ENCODE data around the gene PHF14.

Gene PHF14

DNA sequence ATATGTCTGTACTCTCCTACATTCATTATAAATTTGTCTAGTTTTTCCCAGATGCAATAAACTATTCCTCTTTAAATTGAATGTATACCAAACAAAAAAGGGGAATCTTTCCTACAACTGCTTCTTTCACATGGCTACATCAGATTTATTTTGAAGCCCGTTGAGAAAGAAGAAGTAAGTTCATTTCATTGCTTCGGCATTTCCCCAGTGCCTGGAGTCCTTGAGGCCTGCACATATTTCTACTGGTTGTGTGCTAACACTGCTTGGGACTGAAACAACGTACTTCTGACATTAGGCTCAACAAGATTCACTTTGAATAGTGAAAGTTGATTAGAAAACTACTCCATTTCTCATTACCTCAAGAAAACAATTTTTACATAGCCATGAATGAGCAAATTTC is 201.7 kb downstream of the PHF14 start:
- no peak for DNase-seq

DNA sequence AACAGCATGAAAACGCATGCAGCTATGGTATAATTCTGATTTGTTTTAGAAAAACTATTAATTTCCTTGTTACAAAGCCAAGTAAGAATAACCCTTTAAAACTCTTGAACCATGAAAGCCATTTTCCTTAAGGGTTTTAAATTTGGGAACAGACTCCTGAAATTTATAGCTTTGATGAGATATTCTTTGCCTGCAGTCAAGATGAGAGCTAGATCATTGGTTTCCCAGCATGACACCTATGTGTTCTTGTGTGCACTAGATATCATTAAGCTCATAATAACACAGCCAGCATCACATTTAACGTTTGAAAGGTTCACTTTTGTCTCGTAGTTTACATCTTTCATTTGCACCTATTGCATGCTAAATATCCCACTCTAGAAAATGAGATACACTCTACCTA is 202.2 kb downstream of the PHF14 start:
- DNase-seq: no peak

DNA sequence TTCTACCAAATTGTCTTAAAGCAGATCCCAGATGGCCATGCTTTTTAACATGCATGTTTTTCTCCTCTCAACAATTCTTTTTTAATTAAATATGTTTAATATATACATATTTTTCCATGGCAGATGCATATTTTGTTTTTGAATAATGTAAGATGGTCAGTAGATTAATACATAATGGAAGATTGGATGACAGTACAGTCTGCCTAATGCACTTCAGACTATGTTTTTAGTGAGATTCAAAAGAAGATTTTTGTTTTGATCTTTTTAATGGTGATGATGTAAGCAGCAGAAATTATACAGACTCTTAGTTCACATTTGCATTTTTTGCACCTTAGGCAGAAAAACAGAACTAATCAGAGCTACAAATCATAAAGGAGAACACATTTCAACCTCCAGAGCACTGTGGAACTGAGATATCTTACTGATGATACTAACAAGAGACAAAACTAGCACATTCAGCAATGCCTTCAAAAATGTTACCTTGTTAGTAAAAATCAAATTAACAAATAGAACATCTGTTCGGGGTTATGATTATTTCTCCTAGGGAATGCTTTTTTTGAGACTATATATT is 203.4 kb downstream of the PHF14 start:
- no peak for DNase-seq

DNA sequence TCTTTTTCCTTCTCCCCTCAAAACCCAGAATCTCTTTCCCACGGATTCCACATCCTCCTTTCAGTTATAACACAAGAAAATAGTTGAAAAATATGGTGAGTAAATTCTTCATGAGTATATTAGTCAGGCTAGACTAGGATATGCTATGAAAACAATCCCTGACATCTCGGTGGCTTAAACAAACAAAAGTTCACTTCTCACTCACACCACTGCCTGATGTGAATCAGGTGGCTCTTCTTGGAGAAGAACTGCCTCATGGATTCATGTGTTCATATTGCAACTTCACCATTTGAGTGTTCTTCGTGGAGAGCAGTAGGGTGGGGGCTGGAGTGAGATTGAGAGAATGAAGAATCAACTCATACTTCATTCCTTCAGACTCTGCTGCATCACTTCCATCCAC is 204.1 kb downstream of the PHF14 start:
- no peak for DNase-seq

DNA sequence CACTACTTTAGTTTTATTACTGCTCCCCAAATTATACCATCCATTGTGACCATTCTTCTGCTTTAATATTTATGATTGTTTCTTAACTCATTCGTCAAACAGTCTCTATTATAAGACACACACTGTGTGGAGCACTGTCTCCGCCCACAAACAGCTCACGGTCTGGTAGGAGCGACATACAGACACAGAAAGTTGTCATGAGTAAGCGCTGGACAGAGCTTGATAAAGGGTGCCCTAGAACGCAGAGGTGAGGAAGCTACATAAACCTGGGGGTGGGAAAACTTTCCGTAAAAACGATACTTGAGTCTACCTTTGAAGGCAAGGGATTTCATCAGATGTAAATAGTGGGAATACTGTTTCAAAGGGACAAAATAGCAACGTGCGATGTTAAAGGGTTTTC is 207.9 kb downstream of the PHF14 start:
- no peak for DNase-seq

DNA sequence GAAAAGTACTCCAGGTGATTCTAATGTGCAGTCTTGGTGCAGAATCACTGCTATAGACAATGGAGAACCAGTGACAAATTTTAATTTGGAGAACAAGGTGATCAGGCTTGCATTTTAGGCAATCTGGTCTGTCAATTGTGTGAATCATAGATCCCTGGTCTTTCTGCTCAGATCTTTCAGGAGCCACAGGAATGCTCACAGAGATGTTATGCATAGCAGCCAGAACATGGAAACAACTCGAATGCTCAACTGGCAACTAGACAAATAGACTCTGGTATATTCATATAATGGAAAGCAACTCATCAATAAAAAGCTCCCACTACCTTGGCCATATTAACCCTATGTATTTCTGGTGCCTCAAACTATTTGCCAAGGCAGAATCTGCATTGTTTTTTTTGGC is 209.1 kb downstream of the PHF14 start:
- no peak for DNase-seq

DNA sequence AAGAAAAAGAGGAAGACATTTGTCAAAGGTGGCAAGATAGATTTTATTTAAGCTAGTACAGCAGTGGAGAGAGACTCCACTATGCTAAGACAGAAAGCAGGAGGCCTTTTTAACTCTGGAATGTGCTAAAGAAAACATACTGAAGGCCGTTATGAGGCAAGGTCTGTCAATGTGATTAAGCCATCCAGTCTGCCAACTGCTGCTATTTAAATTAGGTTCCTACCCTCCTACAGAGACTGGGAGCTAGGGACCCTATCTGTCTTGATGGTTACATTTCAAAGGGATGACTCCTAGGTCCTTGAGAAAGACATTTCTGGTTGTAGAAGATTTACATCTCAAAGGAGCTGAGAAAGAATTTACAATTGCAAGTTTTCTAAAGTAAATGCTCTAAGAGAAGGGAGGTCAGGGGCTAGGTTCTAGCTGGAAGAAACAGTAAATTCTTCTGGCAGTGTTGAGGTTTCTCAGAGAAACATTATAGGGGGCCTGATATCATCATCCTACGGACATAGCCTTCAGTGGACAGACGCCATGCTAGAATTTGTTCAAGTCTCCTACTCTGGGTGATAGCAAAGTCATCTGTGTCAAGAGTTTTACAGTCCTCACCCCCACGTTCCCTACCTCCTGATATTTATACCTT is 211.6 kb downstream of the PHF14 start:
- no peak for DNase-seq

DNA sequence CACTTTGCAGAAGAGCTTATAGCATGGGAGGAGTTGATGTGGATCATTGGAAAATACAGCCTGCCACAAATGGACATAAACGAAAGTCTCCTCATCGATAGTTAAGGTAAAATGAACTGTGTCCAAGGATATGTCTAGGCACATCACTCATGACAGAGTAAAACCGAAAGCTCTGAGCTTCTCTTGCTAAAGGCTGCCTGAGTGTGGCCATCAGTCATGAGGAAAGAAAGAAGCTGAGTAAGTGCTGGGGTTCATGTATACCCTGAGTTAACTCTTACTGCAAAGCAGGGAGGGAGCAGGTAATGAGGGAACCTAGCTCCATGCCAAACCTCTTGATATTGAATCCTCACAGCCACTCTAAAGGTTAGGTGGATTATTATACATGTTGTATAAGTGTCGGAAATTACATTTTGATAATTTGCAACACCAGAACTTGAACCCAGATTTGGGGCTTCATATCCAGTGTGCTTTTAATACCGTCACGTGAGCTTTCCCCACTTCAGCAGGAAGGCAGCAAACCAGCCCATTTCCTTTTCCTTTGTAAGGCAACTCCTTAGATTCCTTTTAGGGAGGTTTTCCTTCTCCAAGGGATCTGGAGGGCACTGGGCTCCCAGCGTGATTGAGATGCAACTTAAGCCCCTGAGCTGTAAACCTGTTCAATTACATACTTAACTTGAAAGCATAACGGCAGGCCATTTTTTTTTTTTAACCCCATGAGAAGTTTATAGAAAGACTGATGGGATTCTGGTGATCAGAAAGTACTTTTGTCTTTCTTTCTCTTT is 215.0 kb downstream of the PHF14 start:
- no peak for DNase-seq

DNA sequence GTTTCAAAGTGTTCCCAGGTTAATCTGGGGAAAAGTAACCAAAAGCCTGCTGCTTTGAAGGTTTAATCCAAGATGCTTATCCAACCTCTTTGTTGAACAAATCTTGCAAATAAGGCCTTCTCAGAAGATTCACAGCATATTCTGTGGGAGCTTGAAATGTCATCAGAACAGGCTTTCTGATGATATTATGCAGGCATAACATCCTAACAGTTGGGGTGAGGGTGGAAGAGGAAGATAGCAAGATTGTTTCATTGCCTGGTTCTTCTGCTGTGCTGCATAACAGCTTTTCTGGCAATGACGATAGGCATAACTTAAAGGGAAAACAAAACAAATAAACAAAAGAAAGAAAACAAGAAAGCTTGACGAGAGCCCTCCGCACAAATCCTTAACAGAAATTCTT is 217.4 kb downstream of the PHF14 start:
- DNase-seq: no peak

DNA sequence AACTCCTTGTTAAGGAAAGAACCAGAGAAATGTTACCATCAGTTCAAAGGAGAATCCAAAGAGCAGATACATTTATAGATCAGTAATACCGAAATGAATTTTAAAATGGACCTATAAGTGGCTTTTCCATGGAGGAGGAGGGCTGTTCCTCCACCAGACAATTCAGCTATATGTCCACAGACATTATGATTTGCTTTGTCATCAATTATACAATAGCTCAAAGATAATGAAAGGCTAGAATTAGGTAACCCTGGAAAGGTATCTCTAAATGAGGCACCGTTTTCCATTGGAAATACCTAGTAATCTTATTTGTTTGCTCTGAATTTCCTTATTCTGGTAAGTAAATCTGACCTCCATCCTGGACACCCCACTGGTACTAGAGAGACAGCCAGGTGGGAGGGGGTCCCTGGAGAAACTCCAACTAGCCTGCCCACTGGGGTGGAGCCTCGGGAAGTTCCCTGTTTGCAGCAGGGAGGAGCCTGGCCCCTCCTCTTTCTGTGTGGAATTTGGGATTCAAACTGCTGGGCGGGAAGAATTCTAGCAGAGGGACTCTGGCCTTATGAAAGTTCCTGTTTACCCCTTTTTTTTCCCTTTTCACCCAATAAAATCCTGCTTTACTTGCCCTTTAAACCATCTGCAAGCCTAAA is 218.0 kb downstream of the PHF14 start:
- DNase-seq: no peak

DNA sequence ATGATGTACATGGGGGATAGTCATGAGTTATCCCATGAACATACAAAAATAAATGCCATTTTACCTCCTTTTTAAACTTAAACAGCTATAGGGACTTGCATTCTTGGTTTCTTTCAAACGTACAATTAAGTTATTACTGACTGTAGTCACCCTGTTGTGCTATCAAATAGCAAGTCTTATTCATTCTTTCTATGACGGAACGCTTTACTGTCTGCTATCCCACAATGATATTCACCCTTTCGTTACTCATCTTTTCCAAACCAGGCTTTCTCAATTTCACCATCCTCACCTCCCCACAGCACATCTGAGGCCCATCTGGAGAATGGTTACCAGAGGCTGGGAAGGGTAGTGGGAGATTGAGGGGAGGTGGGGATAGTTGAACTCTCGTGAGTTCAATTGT is 218.8 kb downstream of the PHF14 start:
- DNase-seq: no peak

DNA sequence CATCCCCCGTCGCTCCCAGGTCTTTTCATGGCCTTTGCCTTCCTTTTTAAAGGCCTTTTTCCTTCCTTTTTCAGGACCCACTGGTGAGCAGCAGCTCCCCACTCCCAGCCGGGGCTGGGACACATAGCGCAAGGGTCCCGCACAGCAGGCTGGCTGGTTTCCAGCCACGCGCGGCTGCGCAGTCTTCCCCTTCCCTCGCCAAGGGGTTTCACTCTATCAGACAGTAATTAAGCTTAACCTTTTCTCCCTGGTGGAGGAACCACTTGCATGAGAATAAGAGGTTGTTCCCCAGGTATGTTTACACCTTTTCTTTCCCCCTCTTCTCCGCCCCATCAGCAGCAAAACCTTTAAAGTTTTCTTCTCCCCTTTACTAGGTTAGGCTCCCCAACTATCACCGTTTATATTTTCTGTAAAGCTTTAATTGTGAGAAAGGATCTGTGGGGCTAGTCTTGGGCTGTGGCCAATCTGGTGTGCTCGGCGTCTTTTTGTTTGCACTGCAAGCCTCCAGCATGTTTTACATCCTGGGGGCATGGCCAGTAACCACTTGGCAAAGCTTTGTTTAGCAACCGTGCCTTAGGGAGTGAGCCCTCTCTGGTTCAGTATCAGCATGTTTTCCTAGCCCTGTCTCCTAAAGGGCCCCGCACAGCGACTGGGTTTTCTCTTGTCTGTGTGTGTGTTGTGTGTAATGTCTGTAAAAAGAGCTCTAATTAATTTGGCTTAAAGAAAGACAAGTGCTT is 219.6 kb downstream of the PHF14 start:
- DNase-seq: no peak

DNA sequence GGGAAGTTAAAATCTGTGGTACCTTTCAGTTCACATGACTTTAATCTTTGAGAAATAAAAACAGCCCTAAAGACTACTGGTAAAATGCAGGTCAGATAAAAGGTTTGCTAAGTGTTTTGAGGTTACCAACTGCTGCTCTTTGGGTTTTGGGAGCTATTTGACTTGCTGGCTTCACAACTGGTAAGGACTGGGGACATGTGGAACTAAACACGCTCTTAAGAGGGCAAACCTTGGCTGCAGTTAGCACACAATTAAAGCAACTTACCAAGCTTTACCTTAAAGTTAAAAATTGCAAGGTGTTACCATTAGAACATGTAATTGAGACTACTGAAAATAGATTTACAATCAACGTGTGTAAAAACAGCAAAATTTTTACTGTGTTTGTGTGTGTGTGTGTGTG is 220.2 kb downstream of the PHF14 start:
- DNase-seq: no peak

DNA sequence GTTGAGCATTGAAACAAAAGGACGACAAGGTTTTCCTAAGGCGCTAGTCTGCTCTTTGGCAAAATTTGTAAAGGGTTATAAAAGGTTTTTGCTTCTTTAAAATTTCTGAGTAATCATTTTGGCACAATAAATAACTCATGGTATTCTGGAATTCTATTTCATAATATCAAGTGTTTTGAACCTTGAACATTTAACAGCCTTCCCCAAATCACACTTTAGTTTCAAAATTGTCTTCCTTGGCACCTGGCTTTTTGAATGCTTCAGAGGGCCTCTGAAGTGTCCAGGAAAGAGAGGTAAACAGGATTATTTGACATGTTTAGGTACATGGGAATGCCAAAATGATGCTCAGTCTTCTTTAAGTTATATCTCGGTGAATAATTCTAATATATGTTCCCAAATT is 220.8 kb downstream of the PHF14 start:
- DNase-seq: no peak

DNA sequence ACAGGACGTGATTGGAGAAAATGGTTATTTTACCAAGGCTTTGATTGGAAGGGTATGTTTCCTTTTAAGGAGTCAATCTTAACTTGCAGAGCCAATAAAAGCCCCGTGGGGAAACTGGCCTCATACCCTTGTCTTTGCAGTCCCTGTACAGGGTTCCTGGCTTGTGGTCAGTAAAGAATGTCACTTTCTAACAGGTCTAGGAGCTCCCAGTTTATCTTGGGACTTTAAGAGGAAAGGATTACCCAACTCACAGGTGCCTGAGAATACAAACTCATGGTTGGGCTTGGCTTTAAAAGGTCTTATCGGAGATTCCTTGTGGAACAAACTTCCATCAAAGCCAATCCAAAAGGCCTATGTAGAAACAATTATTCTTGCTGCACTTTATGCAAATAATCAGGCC is 221.8 kb downstream of the PHF14 start:
- DNase-seq: no peak

DNA sequence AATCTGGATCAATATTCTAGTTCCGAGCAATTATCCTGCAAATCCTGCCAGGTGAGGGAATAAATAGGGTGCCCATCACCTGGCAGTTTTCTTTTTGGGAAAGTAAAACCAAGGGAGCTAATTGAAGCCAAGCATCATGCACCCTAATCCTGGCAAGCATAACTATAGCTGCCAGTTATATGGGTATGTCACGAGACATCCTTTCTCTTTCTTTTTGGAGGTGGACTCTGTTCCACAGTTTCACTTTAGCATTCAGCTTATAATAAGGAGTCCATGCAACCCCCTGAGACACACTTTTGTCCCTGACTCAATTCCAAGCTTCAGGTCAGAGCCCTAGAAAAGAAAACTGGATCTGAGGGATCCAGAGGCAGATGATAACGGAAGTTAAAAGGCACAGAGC is 222.5 kb downstream of the PHF14 start:
- no peak for DNase-seq

DNA sequence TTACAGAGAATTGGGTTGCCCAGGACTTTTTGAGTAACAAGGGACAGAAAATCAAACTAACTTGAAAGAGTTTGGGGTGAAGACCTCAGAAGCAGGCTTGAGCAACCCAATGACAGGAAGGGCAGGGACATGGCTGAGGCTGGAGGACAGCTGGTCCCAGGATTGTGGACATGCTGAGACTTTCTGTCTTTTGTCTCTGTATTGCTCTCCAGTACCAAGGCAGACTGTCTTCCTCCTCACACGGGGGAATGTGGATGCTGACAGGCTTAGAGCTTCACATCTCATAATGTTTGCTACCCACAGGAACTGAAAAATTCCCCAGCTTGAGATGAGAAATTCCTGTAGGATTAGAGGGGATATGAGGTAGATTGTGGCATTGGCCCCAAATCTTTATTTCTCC is 229.6 kb downstream of the PHF14 start:
- no peak for DNase-seq

DNA sequence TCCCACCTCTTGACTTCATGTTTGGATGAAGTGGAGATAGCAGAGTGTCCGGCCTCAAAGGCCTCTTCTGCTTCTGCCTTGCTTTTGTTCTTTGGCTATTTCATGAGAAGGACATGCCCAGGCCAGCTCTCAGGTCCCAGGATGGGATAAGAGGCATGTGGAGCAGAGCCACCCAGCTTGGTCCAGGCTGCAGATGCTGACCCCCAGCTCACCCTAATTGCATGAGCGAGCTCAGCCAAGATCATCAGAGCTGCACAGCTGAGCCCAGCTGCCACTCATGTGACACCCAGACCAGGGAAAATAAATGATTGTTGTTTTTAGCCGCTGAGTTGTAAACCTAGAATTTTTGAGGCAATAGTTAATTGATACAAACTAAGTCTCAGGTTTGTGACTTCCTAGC is 230.0 kb downstream of the PHF14 start:
- no peak for DNase-seq

DNA sequence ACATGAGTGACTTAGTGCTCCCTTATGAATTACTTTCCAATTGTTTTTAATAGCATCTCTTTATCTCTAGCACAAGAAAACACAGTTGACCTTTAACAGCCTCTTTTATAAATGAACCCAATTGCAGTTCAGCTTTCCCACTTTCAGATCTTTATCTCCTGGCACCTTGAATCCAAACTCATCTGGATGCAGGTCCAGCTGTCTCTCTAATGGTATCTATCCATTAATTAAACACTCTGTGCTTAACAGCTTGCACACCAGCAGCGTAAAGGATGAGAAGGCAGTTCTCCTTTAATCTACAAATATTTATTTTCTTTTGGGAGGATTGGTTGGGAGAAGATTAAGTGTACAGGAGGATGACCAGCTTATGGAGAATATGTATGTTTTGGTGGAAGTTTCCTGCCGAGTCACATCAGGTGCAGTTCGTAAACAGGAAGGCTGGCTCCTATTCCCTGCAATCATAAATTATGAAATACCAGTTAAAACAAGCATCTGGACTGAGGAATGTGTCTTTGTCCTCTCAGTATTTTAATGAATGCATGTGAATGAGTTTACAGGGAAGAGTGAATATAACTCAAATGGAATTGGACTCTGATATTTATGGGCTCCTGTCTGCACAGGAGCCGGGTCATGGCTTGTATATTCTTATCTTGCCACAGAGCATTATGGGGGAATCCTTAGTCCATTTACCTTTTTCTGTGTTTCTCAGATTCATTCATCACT is 232.7 kb downstream of the PHF14 start:
- no peak for DNase-seq

DNA sequence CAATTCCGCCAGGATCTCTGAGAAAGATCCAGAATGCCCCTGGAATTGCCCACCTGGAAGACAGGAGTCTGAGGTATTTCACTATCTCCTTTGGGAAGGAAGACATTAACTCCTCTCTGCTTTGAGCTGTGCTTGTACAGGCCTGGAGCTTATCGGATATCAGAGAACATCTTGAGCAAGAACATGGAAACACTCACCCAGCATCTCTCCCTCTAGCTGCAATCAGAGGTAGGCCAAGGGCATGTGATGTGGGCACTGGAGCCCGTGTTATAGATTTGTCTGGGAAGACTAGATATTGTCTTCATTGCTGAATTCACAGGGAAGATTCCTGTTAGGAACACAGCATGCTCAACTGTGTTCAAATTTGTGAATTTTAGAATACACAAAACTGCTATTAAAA is 233.9 kb downstream of the PHF14 start:
- no peak for DNase-seq

DNA sequence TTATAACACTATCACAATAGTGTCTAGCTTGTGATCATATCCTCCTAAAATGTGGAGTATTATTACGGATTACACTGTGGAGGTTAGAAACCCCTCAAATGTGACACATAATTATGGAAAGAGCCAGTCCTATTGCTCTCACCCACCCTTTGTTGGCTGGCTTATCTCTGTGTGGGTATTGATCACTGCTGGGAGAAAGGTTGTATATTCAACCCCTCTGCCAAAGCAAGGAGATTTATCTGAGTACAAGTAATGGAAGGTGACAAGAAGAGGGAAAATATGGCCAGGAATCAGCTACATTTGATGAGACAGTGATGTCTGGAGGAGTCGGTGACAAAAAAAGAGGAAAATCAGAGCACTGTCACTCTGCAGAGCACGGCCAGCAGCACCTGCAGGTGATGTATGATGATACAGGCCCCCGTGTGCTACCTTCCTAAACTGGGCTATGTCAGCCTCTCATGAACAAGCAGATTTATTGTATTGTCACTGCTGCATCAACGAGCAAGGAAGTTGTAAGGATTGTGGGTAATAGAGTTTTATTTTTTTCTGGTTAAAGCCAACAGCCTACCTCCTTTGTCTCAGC is 235.3 kb downstream of the PHF14 start:
- DNase-seq: no peak

DNA sequence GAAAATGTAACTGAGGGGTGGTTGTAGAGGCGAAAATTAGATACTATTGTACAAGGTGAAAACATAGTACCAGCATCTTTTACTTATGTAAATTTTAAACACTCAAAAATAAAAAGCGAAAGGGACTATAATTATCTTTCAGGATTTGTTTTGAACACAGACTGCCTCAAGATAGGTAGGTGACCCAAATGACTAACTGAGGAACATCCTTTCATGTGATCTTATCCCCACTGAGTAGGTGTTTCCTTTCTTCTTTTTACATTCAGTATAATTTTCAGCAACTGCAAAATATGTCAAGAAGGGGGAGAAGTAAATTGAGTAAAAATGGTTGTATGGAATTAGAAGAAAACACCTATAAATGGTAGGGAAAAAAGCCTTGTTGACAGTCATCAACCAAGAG is 236.7 kb downstream of the PHF14 start:
- DNase-seq: no peak

Data from stimulated activated CD8-positive, alpha-beta memory T cell treated with anti-CD3 and anti-CD28 coated beads, Interleukin-4, amount 100 ng/mL, for 48 hours (primary cell).